ENCODE results near the gene TXNRD2.

The TXNRD2 gene

GRCh38 chr22:19863571-19863970 is 78.0 kb downstream of the TXNRD2 start:
- in situ Hi-C loops (cut with HindIII; ENCODE audit: low pct_unique_long_range_greater_than_20kb, low sequenced_read_pairs): no loop called here
- DNase-seq (ENCODE audit: low read depth in 1 of 2, low spot score in 1 of 2): no peak
- TF ChIP-seq JUND (IDR thresholded peaks at IDR 0.05; ENCODE audit: low read depth): no peak

GRCh38 chr22:19862619-19863246 is 78.9 kb downstream of the TXNRD2 start:
- in situ Hi-C loops (cut with HindIII; ENCODE audit: low pct_unique_long_range_greater_than_20kb, low sequenced_read_pairs): no loop called here

DNA sequence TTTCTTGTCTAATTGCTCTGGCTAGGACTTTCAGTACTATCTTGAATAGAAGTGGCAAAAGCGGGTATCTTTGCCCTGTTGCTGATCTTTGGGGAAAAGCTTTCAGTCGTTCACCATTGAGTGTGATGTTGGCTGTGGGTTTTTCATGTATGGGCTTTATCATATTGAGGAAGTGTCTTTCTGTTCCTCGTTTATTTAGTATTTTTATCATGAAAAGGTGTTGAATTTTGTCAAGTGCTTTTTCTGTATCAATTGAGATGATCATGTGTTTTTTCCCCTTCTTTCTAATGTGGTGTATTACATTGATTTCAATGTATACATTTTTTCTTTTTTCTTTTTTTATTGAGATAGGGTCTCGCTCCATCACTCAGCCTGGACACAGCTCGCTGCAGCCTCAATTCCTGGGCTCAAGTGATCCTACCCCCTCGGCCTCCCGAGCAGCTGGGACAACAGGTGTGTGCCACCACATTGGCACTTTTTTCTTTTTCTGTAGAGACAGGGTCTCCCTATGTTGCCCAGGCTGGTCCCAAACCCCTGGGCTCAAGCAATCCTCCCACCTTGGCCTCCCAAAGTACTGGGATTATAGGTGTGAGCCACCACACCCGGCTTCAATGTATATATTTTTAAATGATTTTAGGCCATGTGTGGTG is 81.6 kb downstream of the TXNRD2 start:
- no peak for TF ChIP-seq JUND (IDR thresholded peaks at IDR 0.05; ENCODE audit: low read depth)
- DNase-seq (ENCODE audit: low read depth in 1 of 2, low spot score in 1 of 2): no peak
- in situ Hi-C loops (cut with HindIII; ENCODE audit: low pct_unique_long_range_greater_than_20kb, low sequenced_read_pairs): no loop called here

More at GRCh38 chr22:19862619-19863246, 78.9 kb downstream of the TXNRD2 start:
- no peak for DNase-seq (ENCODE audit: low read depth in 1 of 2, low spot score in 1 of 2)
- TF ChIP-seq JUND (IDR thresholded peaks at IDR 0.05; ENCODE audit: low read depth): no peak

GRCh38 chr22:19857382-19857781 is 84.2 kb downstream of the TXNRD2 start:
- in situ Hi-C loops (cut with HindIII; ENCODE audit: low pct_unique_long_range_greater_than_20kb, low sequenced_read_pairs): no loop called here
- no peak for DNase-seq (ENCODE audit: low read depth in 1 of 2, low spot score in 1 of 2)
- TF ChIP-seq JUND (IDR thresholded peaks at IDR 0.05; ENCODE audit: low read depth): no peak

- TF ChIP-seq JUND (IDR thresholded peaks at IDR 0.05; ENCODE audit: low read depth): no peak
- DNase-seq (ENCODE audit: low read depth in 1 of 2, low spot score in 1 of 2): peak in 1 of 2 experiments; percentile 54
- in situ Hi-C loops (cut with HindIII; ENCODE audit: low pct_unique_long_range_greater_than_20kb, low sequenced_read_pairs): no loop called here
Observed at GRCh38 chr22:19855504-19856409, 85.9 kb downstream of the TXNRD2 start.

- no peak for TF ChIP-seq JUND (IDR thresholded peaks at IDR 0.05; ENCODE audit: low read depth)
- in situ Hi-C loops (cut with HindIII; ENCODE audit: low pct_unique_long_range_greater_than_20kb, low sequenced_read_pairs): no loop called here
- DNase-seq (ENCODE audit: low read depth in 1 of 2, low spot score in 1 of 2): peak; percentile 86 to 95
Observed at GRCh38 chr22:19854778-19855503, 86.7 kb downstream of the TXNRD2 start, which contains the start of the genes GNB1L and RTL10. GNB1L (minus strand) TSS chr22:19854874; CDS start chr22:19821355, 33,519 bp downstream. RTL10 (minus strand) TSS chr22:19854874; CDS start chr22:19852261, 2,613 bp downstream.

- no peak for TF ChIP-seq JUND (IDR thresholded peaks at IDR 0.05; ENCODE audit: low read depth)
- no peak for DNase-seq (ENCODE audit: low read depth in 1 of 2, low spot score in 1 of 2)
- in situ Hi-C loops (cut with HindIII; ENCODE audit: low pct_unique_long_range_greater_than_20kb, low sequenced_read_pairs): no loop called here
Observed at GRCh38 chr22:19853879-19854777, 87.5 kb downstream of the TXNRD2 start.

DNA sequence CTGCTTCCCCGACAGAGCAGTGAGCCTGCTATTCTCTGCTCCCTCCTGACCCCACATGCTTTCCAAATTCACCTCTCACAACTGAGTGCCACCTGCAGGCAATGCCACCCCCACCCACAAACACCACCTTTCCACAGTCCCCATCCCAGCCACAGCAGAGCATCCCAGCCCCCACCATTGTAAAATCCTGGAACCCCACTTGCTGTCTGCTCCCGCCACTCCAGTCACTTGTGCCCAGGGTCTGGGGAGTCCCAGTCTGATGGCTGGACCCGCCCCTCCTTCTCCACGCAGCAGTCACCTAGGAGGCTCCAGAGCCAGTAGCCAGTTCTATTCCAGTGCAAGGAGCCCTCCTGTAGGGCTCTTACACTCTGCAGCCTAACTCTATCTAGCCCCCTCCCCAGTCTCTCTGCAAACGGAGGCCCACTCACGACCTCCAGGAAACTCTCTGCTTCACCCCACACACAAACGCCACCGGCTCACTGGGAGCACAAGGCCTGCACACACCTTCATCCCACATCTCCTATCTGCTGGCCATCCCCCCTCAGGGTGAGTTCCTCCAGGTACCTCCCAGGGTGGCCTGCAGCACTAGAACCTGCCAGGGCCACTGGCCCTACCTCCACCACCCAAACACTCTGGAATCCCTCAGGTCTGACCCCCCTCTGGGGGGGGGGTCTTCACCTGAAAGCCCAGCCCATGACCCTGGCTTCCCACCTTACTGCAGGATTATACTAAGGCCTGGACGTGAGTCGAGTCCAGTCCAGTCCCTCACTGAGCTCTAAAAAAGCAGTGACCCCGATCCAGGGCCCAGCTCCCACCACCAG is 88.3 kb downstream of the TXNRD2 start:
- TF ChIP-seq JUND (IDR thresholded peaks at IDR 0.05; ENCODE audit: low read depth): no peak
- no peak for DNase-seq (ENCODE audit: low read depth in 1 of 2, low spot score in 1 of 2)
- in situ Hi-C loops (cut with HindIII; ENCODE audit: low pct_unique_long_range_greater_than_20kb, low sequenced_read_pairs): no loop called here

DNA sequence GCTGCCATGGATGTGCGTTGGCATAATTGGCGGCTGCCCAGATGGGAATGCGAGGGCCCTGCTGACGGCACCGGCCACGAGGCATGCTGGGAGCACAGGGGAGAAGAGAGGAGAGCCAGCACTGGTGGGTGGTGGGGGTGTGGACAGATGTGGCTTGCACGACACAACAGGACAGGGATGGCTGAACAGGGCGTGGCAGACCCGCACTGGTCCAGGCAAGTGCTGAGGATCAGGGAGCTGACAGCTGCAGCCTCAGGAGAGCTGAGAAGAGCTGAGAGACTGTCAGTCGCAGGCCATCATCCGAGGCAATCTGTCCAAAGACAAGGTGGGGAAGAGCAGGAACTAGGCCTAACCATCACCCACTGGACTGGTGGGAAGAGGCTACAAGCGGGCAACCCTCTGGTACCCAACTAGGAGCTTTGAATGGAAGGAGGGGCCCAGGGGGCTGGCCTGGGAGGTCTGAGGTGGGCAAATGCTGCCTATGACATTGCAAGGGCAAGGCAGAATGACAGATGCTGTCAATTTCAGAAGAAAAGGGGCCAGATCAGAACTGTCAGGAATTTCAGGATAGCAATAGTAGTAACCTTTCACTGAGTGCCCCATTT is 89.3 kb downstream of the TXNRD2 start:
- no peak for TF ChIP-seq JUND (IDR thresholded peaks at IDR 0.05; ENCODE audit: low read depth)
- no peak for DNase-seq (ENCODE audit: low read depth in 1 of 2, low spot score in 1 of 2)
- in situ Hi-C loops (cut with HindIII; ENCODE audit: low pct_unique_long_range_greater_than_20kb, low sequenced_read_pairs): no loop called here
